ENCODE results near the gene LRPAP1.

The LRPAP1 gene

GRCh38 chr4:3502941-3503936, 29.0 kb downstream of the LRPAP1 start:
- Histone ChIP-seq H3K9ac (ENCODE audit: low read depth, low read length) (no peak overlapping the region), H3K9me3 (ENCODE audit: insufficient read depth, low read depth, low read length) (no peaks in the 10 kb centered on the region), H3K27me3 (ENCODE audit: insufficient read depth, low read length) (peaks cover 3% of the 10 kb centered on the region; the same call in 1 of the 2 replicates), H3K27ac (ENCODE audit: low read depth, low read length) (no peak overlapping the region), H3K4me3 (ENCODE audit: low read length) (no peak overlapping the region), H3K36me3 (ENCODE audit: insufficient read depth, low read length) (peaks cover 39% of the 10 kb centered on the region), H3K4me1 (ENCODE audit: insufficient read depth, low read length) (no peaks in the 10 kb centered on the region)
- 92% methylated on average over 38 of the region's 39 CpGs for WGBS

- Histone ChIP-seq H3K4me1 (ENCODE audit: insufficient read depth, low read length) (no peaks in the 10 kb centered on the region), H3K27ac (ENCODE audit: low read depth, low read length) (no peak overlapping the region), H3K36me3 (ENCODE audit: insufficient read depth, low read length) (peaks cover 28% of the 10 kb centered on the region), H3K9me3 (ENCODE audit: insufficient read depth, low read depth, low read length) (no peaks in the 10 kb centered on the region), H3K27me3 (ENCODE audit: insufficient read depth, low read length) (peaks cover 12% of the 10 kb centered on the region), H3K4me3 (ENCODE audit: low read length) (no peak overlapping the region), H3K9ac (ENCODE audit: low read depth, low read length) (no peak overlapping the region)
- WGBS, result 89% methylated on average over 19 of the region's 19 CpGs
These were observed 30.3 kb downstream of the LRPAP1 start for GRCh38 chr4:3501825-3502425.

GRCh38 chr4:3501126-3501824, 30.9 kb downstream of the LRPAP1 start:
- Histone ChIP-seq H3K36me3 (ENCODE audit: insufficient read depth, low read length) (peaks cover 24% of the 10 kb centered on the region), H3K27ac (ENCODE audit: low read depth, low read length) (no peak overlapping the region), H3K4me1 (ENCODE audit: insufficient read depth, low read length) (no peaks in the 10 kb centered on the region), H3K4me3 (ENCODE audit: low read length) (no peak overlapping the region), H3K9ac (ENCODE audit: low read depth, low read length) (no peak overlapping the region), H3K27me3 (ENCODE audit: insufficient read depth, low read length) (peaks cover 17% of the 10 kb centered on the region), H3K9me3 (ENCODE audit: insufficient read depth, low read depth, low read length) (no peaks in the 10 kb centered on the region)
- WGBS, result 89% methylated on average over 24 of the region's 24 CpGs

GRCh38 chr4:3500634-3501101, 31.6 kb downstream of the LRPAP1 start:
- no peak overlapping the region for H3K9ac ChIP-seq (ENCODE audit: low read depth, low read length)
- no peaks in the 10 kb centered on the region for H3K4me1 ChIP-seq (ENCODE audit: insufficient read depth, low read length)
- no peak overlapping the region for H3K4me3 ChIP-seq (ENCODE audit: low read length)
- peaks cover 23% of the 10 kb centered on the region for H3K27me3 ChIP-seq (ENCODE audit: insufficient read depth, low read length)
- H3K36me3 ChIP-seq (ENCODE audit: insufficient read depth, low read length), result peaks cover 20% of the 10 kb centered on the region
- no peak overlapping the region for H3K27ac ChIP-seq (ENCODE audit: low read depth, low read length)
- 93% methylated on average over 29 of the region's 29 CpGs for WGBS
- H3K9me3 ChIP-seq (ENCODE audit: insufficient read depth, low read depth, low read length), result no peaks in the 10 kb centered on the region

GRCh38 chr4:3500111-3500510, 32.1 kb downstream of the LRPAP1 start:
- peaks cover 29% of the 10 kb centered on the region for H3K27me3 ChIP-seq (ENCODE audit: insufficient read depth, low read length)
- peaks cover 15% of the 10 kb centered on the region for H3K36me3 ChIP-seq (ENCODE audit: insufficient read depth, low read length)
- 96% methylated on average over 17 of the region's 17 CpGs for WGBS
- H3K27ac ChIP-seq (ENCODE audit: low read depth, low read length), result no peak overlapping the region
- H3K9me3 ChIP-seq (ENCODE audit: insufficient read depth, low read depth, low read length), result no peaks in the 10 kb centered on the region
- H3K4me3 ChIP-seq (ENCODE audit: low read length), result no peak overlapping the region
- no peak overlapping the region for H3K9ac ChIP-seq (ENCODE audit: low read depth, low read length)
- no peaks in the 10 kb centered on the region for H3K4me1 ChIP-seq (ENCODE audit: insufficient read depth, low read length)

- H3K4me3 ChIP-seq (ENCODE audit: low read length), result no peak overlapping the region
- H3K9ac ChIP-seq (ENCODE audit: low read depth, low read length), result no peak overlapping the region
- no peak overlapping the region for H3K27ac ChIP-seq (ENCODE audit: low read depth, low read length)
- H3K27me3 ChIP-seq (ENCODE audit: insufficient read depth, low read length), result peaks cover 33% of the 10 kb centered on the region
- H3K4me1 ChIP-seq (ENCODE audit: insufficient read depth, low read length), result no peaks in the 10 kb centered on the region
- H3K9me3 ChIP-seq (ENCODE audit: insufficient read depth, low read depth, low read length), result no peaks in the 10 kb centered on the region
- peaks cover 13% of the 10 kb centered on the region; the same call in 1 of the 2 replicates for H3K36me3 ChIP-seq (ENCODE audit: insufficient read depth, low read length)
- 94% methylated on average over 12 of the region's 12 CpGs for whole genome bisulfite sequencing
These were observed 32.5 kb downstream of the LRPAP1 start for GRCh38 chr4:3499710-3500109.

GRCh38 chr4:3498901-3499510, 33.2 kb downstream of the LRPAP1 start:
- peaks cover 13% of the 10 kb centered on the region; the same call in 1 of the 2 replicates for H3K36me3 ChIP-seq (ENCODE audit: insufficient read depth, low read length)
- WGBS, result 92% methylated on average over 20 of the region's 20 CpGs
- peaks cover 40% of the 10 kb centered on the region for H3K27me3 ChIP-seq (ENCODE audit: insufficient read depth, low read length)
- H3K27ac ChIP-seq (ENCODE audit: low read depth, low read length), result no peak overlapping the region
- no peaks in the 10 kb centered on the region for H3K9me3 ChIP-seq (ENCODE audit: insufficient read depth, low read depth, low read length)
- peaks cover 6% of the 10 kb centered on the region; the same call in 1 of the 2 replicates for H3K4me1 ChIP-seq (ENCODE audit: insufficient read depth, low read length)
- no peak overlapping the region for H3K4me3 ChIP-seq (ENCODE audit: low read length)
- no peak overlapping the region for H3K9ac ChIP-seq (ENCODE audit: low read depth, low read length)

GRCh38 chr4:3498407-3498806, 33.8 kb downstream of the LRPAP1 start:
- Histone ChIP-seq H3K4me1 (ENCODE audit: insufficient read depth, low read length) (peaks cover 6% of the 10 kb centered on the region; the same call in 1 of the 2 replicates), H3K4me3 (ENCODE audit: low read length) (no peak overlapping the region), H3K36me3 (ENCODE audit: insufficient read depth, low read length) (peaks cover 8% of the 10 kb centered on the region; the same call in 1 of the 2 replicates), H3K27me3 (ENCODE audit: insufficient read depth, low read length) (peaks cover 46% of the 10 kb centered on the region), H3K9me3 (ENCODE audit: insufficient read depth, low read depth, low read length) (no peaks in the 10 kb centered on the region), H3K9ac (ENCODE audit: low read depth, low read length) (no peak overlapping the region), H3K27ac (ENCODE audit: low read depth, low read length) (no peak overlapping the region)
- WGBS, result 89% methylated on average over 11 of the region's 11 CpGs

GRCh38 chr4:3497523-3498389, 34.5 kb downstream of the LRPAP1 start:
- Histone ChIP-seq H3K27ac (ENCODE audit: low read depth, low read length) (no peak overlapping the region), H3K36me3 (ENCODE audit: insufficient read depth, low read length) (0 out of 2 replicates have a peak, but pooled peaks cover 5% of the 10 kb centered on the region), H3K4me3 (ENCODE audit: low read length) (no peak overlapping the region), H3K4me1 (ENCODE audit: insufficient read depth, low read length) (peaks cover 6% of the 10 kb centered on the region; the same call in 1 of the 2 replicates), H3K9ac (ENCODE audit: low read depth, low read length) (no peak overlapping the region), H3K9me3 (ENCODE audit: insufficient read depth, low read depth, low read length) (no peaks in the 10 kb centered on the region), H3K27me3 (ENCODE audit: insufficient read depth, low read length) (peaks cover 52% of the 10 kb centered on the region)
- 84% methylated on average over 24 of the region's 24 CpGs for WGBS

- H3K36me3 ChIP-seq (ENCODE audit: insufficient read depth, low read length), result no peaks in the 10 kb centered on the region
- H3K9ac ChIP-seq (ENCODE audit: low read depth, low read length), result no peak overlapping the region
- peaks cover 59% of the 10 kb centered on the region for H3K27me3 ChIP-seq (ENCODE audit: insufficient read depth, low read length)
- WGBS, result 94% methylated on average over 6 of the region's 6 CpGs
- H3K9me3 ChIP-seq (ENCODE audit: insufficient read depth, low read depth, low read length), result no peaks in the 10 kb centered on the region
- H3K27ac ChIP-seq (ENCODE audit: low read depth, low read length), result no peak overlapping the region
- no peak overlapping the region for H3K4me3 ChIP-seq (ENCODE audit: low read length)
- peaks cover 6% of the 10 kb centered on the region; the same call in 1 of the 2 replicates for H3K4me1 ChIP-seq (ENCODE audit: insufficient read depth, low read length)
These were observed 35.1 kb downstream of the LRPAP1 start for GRCh38 chr4:3497095-3497494.
